HG03521 (cell line): Measurements from ENCODE around the gene NPPC.
"Not testable (repeated sequence)": the region's sequence is repeated elsewhere in the genome, so short reads cannot be mapped to it uniquely, and the experiment has no call there.

Experiments
- ATAC-seq: cut with Tn5 transposase; IDR thresholded peaks from one replicate; pipeline ENCODE4 v1.9.1; 2021; ENCODE audit warnings: mild to moderate bottlenecking, moderate library complexity; ENCODE audit not compliant: unreplicated experiment

Gene NPPC, protein sequence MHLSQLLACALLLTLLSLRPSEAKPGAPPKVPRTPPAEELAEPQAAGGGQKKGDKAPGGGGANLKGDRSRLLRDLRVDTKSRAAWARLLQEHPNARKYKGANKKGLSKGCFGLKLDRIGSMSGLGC

DNA sequence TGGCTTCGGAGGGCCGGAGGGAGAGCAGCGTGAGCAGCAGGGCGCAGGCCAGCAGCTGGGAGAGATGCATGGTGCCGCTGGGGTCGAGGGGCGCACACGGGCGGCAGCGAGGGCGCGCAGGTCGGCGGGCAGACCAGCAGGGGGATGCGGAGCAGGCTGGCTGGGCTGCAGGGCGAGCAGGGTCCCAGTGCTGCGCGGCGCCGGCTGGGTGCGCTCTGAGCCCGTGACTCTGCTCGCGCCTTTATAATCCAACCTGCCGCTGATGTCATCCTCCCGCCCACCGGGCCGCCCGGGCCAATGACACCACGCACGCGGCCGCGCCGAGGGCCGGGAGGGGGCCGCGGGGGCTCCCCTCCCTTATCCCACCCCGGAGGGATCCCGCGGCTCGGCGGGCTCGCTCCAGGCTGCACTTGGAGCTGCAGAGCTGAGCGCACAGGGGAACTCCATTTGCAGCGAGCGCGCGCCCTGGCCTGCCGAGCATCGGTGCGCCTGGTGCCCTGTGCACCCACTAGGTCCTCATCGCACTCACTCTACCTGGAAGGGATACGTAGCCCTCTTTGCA lies at the start of gene NPPC:
Gene NPPC (minus strand): TSS at position 217 of the 562 bp plus-strand sequence. CDS start 147 bp downstream, at position 70.
- peak; percentile 46 for ATAC-seq

DNA sequence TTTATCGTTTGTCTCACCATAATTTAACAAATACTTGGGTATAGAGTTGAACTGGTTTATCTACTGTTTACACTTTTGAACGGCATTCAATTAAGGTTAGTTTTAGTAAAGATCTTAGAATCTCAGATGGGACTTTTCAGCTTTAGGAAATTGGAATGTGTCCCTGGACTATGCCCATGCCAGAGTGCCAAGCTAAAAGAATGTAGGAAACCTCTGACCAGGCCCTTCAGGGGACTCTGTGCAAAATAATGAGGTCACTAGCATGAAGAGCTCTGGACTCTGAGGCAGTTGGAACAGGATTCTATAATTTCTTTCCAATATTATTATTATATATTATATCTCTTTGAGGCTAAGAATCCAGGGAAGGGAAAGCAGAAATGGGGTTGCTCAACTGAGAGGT lies 48.8 kb upstream of the NPPC start:
- no peak for ATAC-seq

DNA sequence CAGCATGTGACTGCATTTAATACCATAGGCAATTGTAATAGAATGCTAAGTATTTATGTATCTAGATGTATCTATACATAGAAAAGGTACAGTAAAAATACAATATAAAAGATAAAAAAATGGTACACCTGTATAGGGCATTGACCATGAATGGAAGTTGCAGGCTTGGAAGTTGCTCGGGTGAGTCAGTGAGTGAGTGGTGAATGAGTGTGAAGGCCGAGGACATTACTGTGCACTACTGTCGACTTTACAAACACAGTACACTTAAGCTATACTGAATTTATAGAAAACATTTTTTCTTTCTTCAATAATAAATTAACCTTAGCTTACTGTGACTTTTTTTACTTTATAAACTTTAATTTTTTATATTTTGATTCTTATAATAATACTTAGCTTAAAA lies 44.3 kb upstream of the NPPC start:
- ATAC-seq = no peak

DNA sequence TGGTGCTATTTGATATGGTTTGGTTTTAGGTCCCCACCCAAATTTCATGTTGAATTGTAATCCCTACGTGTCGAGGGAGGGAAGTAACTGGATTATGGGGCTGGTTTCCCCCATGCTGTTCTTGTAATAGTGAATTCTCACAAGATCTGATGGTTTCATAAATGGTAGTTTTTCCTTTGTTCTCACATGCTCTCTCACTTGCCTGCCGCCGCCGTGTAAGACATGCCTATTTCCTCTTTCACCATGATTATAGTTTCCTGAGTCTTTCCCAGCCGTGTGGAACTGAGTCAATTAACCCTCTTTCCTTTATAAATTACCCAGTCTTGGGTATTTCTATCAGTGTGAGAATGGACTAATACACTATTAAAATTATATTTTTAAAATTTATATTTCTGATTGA lies 42.6 kb upstream of the NPPC start:
- no peak for ATAC-seq

DNA sequence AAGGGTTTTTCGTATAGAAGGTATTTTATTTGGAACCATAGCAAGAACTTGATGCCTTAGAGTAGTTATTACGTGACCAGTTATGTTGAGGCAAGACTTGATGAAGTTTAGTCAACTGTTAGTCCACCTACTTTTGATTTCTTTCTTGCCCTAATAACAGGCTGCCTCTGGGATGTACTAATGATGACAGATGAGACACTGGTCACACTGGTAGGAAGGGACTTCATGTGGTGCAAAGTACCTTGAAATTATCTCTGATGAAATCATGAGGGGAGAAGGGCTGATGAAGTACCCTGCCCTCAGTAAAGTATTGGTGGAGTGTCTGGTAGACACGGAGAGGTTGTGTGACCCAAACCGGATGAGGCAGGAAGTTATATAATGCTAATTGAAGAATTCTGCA lies 40.7 kb upstream of the NPPC start:
- ATAC-seq = no peak

DNA sequence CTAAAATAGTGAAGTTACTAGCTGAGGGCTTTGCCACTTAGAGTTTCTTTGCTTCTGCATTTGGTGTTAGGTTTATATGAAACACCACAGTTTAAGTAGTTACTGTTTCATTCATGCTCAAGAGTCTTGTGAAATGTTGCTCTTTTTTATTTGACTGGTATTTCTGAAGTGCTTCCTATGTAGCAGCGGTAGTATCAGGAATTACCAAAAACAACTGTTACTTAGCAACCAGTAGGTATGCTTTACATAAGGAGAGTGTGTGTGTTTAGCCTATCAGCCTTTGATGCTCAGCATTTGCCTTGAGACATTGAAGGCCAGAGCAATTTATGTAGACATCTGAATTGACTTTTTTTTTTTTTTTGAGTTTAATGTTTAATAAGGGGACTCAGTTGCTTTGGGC lies 38.9 kb upstream of the NPPC start:
- no peak for ATAC-seq

DNA sequence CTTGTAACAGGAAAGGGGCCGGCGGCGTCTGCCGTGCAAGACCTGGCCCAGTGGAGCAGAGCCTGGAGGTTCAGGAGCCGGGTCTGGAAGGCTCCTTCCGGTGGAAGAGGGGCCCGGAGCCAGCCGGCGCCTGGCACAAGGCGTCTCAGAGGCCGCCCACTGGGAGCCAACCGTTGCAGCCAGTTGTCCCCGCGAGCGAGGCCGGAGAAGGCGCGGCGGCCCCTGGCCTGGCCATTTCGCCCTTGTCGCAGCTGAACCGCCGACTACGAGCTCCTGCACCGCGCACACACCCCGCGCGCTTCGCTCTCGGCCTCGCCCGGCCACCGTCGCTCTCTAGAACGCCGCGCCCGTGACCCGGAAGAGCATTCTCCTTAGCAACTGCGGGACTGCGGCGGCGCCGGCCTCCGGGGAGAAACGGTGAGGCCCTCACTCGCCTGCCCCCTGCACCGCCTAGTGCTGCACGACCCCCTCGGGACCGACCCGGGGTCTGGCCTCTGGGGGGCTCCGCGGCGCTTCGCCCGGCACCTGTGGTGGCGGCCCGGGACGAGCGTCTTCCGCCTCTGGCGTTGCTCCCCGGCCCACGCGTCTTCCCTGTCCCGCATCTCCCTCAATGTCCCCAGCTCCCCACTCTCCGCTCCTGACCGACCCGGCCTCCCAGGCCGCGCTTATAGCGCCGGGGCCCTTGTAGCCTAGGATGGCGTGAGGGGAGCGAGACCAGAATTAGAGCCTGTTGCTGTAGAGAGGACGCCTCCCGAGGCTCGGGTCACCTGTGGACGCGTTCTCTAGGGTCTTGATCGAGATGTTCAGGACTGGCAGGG lies 35.4 kb upstream of the NPPC start, which contains the start of gene DIS3L2:
Gene DIS3L2 (plus strand): TSS at position 365 of the 818 bp plus-strand sequence. CDS start 53,215 bp downstream, outside the sequence.
- peak; percentile 93 for ATAC-seq

DNA sequence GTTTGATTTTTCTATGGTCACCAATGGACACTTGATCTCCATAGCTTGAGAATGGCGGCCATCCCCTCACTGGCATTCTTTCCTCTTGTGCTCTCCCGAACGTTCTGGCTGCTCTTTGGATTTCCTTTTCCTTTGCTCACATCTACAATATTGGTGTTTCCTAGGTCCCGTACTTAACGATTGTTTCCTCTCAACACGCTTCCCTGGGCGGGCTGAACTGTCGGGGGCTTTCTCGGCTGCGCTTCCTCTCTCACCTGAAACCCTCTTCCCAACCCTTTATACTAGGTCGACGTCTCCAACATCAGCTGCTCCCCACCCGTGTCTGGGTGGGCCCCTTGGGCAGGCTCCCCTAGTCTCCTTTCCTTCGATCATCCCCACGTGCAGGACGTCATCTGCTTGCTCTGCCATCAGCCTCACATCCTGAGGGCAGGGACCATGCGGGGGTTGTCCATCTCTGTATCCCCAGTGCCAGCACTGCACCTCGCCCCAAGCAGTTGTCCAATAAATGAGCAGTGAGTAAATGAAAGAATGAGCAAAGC lies 34.7 kb upstream of the NPPC start:
- ATAC-seq = peak; percentile 21

DNA sequence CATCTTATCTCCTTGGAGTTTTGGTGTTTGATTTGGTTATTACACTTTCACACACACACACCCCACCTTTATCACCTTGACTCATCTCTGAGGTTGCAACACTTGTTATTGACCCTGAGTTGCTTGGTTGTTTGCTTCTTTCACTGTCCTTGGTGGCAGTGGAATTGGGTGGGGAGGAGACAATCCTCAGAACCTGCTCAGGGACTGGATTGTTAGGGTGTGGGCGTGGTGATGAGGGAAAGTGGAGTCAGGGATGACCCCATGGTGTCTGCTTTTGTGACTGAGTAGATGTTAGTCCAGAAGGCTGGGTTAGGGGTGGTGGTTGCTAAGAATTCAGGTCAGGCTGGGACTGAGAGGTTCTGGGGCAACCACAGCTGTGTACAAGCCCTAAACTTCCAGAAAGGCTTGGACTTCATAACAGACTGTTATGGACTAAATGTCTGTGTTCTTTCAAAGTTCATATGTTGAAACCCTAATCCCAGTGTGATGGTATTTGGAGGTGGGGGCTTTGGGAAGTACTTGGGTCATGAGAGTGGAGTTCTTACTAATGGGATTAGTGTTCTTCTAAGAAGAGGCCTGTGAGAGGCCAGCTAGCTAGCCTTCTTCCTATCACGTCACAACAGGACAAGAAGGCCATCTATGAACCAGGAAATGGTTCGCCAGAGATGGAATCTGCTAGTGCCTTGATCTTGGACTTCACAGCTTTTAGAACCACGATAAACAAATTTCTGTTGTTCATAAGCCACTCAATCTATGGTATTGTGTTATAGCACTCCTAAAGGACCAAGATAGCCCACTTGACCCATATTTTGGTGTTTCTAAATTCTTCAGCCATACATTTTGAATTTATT lies 31.9 kb upstream of the NPPC start:
- no peak for ATAC-seq

DNA sequence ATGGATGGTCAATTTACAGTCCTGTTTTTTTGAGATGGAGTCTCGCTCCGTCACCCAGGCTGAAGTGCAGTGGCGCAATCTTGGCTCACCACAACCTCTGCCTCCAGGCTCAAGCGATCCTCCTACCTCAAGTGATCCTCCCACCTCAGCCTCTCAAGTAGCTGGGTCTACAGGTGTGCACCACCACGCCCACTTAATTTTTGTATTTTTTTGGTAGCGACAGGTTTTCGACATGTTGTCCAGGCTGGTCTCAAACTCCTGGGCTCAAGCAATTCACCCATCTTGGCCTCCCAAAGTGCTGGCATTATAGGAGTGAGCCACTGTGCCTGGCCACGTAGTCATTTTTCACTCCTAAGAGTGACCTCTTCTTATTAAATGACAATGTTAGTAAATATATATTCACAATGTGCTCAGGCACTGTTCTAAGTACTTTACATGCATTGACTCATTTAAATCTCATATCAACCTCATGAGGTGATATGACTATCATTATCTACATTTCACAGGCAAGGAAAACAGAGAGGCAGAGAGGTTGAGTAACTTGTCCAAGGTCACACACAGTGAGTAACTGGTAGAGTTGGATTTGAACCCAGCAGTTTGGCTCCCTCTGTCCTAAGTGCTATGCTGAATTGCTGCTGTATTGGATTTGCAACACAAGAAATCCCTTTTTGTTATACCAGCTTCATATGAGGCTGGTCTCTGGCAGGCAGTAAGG lies 29.7 kb upstream of the NPPC start:
- no peak for ATAC-seq

DNA sequence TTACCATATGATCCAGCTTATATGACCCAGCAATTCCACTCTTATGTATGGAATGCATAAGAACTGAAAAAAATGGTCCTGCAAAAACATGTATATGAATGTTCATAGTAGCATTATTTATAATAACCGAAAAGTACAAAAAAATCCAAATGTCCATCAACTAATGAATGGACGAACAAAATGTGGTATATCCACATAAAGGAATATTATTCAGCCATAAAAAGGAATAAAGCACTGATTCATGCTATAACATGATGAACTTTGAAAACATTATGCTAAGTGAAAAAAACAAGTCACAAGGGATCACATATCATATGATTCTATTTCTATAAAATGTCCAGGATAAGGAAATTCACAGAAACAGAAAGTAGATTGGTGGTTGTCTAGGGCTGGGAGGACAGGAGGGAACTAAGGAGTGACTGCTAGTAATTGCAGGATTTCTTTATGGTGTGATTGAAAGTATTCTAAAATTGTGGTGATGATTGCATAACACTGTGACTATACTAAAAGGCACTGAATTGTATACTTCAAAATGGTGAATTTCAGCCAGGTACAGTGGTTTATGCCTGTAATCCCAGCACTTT lies 25.3 kb upstream of the NPPC start:
- ATAC-seq = no peak

DNA sequence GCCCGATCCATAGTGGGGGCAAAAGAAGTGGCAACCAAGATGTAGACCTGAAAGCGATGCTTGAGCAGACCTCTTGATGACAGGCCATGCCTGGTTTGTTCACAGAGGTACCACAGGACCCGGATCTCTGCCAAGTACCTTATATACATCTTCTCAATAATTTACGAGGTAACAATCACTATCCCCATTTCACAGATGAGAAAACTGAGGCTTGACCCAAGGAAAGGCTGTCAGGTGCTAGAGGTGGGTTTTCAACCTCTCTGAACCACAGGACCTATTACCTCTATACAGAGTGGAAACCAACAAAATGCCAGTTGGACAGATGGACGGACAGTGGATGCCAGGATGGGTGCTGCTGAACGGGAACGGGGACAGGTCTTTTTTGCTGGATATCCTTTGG lies 21.5 kb upstream of the NPPC start:
- ATAC-seq = no peak

DNA sequence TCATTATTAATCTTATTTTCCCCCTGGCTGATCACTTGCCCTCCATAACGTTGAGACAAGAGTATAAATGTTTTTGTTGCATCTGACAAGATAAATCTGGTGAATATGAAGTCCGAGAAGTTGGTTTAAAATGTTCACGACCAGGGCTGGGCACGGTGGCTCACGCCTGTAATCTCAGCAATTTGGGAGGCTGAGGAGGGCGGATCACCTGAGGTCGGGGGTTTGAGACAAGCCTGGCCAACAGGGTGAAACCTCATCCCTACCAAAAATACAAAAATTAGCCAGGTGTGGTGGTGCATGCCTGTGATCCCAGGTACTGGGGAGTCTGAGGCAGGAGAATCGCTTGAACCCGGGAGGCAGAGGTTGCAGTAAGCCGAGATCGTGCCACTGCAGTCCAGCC lies 20.9 kb upstream of the NPPC start:
- ATAC-seq = not testable (repeated sequence)

DNA sequence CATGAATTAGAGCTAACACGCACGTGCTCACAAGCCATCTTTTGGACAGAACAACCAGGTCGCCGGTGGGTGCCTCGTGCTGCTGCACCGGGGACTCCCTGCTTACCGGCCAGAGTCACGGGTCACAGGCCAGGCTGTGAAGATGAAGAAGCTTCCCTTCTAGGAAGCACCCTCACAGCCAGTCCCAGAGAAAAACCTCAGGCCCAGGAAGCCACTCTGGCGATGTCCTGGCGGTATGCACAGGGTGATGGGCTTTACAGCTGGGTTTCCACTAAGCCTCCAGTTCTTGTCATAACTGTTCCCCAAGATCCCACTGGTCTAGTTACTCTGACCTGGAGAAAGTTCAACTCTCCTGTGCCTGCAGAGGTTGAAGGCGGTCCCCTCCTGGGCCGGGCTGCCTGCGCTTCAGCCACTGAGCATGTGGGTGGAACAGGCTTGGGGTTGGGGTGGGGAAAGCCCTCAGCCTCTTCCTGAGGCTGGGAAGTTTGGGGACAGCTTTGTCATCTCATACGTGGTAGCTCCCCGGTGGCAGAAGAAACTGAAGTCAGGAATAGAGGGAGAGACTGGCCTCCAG lies 20.1 kb upstream of the NPPC start:
- no peak for ATAC-seq

DNA sequence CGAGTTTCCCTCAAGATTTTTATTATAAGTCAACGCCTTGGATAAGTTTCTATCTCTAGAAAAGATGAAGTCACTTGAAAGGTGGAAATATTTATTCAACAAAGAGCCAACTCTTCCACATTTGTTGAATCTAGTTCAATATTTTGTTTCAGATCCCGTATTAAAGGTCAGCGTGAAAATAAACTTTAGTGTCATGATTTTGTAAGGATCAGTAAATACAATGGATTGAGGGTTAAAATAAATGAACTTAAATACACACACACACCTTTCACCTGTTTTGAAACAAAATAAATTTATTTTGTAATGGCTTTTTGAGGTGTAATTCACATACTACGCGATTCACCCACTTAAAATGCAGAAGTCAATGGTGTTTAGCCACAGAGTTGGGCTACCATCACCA lies 16.0 kb upstream of the NPPC start:
- no peak for ATAC-seq

DNA sequence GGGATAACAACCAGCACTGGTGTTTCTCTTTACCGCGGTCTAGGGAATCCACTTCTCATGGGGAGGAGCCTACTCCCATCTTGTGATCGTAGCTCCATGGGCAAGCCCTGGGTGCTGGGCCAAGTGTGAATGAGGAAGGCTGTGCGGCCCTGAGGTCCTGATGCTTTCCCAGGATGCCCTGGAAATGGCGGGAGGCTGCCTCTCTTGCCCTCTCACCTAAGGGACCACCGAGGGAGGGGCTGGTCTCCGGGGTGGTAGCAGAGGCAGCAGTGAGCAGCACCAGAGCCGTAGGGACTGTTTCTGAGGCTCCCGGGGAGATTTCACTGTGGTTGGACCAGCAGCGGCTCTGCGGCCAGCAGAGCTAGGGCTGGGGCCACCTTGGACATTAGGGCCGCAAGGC lies 15.5 kb upstream of the NPPC start:
- no peak for ATAC-seq

DNA sequence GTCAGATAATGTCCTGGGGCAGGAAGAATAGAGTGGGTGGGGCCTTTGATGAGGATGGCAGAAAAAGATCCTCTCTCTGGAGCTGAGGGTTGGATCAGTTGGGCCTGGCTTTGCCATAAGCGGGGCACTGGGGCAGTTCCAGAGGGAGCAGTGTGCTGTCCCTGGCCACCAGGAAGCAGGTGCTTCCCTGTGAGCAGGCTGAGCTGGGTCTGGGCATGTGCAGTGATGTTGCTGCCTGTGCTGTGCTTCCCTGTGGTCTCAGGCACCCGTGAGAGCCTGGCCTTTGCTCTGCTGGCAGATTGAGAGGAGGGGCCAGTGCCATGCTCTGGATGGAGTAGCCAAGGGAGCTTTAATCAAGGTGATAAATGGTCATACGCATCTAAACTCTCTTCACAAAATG lies 14.6 kb upstream of the NPPC start:
- no peak for ATAC-seq

DNA sequence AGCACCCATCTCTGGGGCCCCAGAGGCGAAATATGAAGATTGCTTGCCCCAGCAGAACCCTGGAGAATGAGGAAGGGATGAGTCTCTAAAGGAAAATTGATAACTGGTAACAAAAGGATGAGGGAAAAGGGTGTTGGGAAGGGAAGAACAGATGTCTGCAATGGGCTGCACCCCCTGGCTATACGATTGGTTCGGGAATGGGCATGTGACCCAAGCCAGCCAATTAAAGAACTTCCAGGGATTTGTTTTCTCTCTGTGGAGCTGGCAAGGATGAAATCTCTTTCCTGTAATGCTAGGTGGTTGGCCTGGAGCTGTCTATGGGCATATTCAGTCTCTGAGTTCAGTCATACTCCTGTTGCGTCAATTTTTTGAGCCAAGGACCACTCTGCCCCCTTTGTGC lies 12.8 kb upstream of the NPPC start:
- no peak for ATAC-seq

DNA sequence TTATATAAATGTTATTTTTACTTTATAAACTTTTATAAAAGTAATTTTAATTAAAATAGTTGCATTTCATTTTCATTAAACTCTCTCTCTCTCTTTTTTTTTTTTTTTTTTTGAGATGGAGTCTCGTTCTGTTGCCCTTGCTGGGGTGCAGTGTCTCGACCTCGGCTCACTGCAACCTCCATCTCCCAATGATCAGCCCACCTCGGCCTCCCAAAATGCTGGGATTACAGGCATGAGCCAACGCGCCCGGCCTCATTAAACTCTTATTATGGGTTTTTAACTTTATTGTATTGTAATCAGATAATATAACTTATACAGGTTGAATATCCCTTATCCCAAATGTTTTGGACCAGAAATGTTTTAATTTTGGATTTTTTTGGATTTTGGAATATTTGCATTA lies 10.9 kb upstream of the NPPC start:
- ATAC-seq = no peak

DNA sequence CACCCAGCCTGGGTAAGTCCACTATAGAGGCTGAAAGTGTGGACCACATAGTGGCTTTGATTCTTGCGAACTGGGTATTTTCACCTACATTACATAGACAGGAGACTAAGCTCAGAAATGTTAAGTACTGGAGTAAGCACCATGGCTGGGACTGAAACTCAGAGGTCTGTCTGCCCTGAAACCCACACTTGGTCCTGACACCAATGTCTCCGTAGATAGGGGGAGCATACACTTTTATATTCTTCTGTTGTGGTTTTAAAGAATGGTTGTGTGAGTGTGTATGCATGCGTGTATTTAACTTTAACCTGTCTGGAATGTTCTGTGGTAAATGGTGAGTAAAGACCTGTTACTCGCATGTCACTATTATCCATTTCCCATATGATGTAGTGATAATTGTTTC lies 10.3 kb upstream of the NPPC start:
- ATAC-seq = no peak
